ENCODE data around the gene AGPAT4.
A peak's percentile ranks its signal among the peaks of the same experiment; 100 is the strongest.

The AGPAT4 gene

GRCh38 chr6:161274898-161275297 is 1.0 kb upstream of the AGPAT4 start:
- peaks cover 26% of the 10 kb centered on the region for H3K27me3 ChIP-seq (ENCODE audit: insufficient read depth, low read length, poor library complexity, severe bottlenecking)
- H3K4me1 ChIP-seq (ENCODE audit: insufficient read depth, low read length, poor library complexity, severe bottlenecking), result peaks cover 29% of the 10 kb centered on the region

GRCh38 chr6:161274488-161274858 is 612 bp upstream of the AGPAT4 start:
- H3F3A ChIP-seq (ENCODE audit: low read depth), result no peaks in the 10 kb centered on the region
- H3K9me3 ChIP-seq (ENCODE audit: insufficient read depth, low read depth, low read length), result no peaks in the 10 kb centered on the region
- H3K9ac ChIP-seq (ENCODE audit: low read depth, low read length, poor library complexity, severe bottlenecking), result peak overlapping the region; percentile 64
- peaks cover 29% of the 10 kb centered on the region for H3K4me1 ChIP-seq (ENCODE audit: insufficient read depth, low read length, poor library complexity, severe bottlenecking)
- H3K4me3 ChIP-seq (ENCODE audit: low read length, poor library complexity, severe bottlenecking), result peak overlapping the region; percentile 84
- H3K9me2 ChIP-seq (replicated peaks; ENCODE audit: low read depth, low read length), result no peaks in the 10 kb centered on the region
- H3K4me2 ChIP-seq (ENCODE audit: low read depth, low read length, poor library complexity, severe bottlenecking), result peak overlapping the region; percentile 92
- H2AFZ ChIP-seq (ENCODE audit: low read length), result peak overlapping the region; percentile 98
- H4K20me1 ChIP-seq (ENCODE audit: insufficient read depth, low read length, poor library complexity, severe bottlenecking), result no peaks in the 10 kb centered on the region
- no peaks in the 10 kb centered on the region for H3K79me2 ChIP-seq (ENCODE audit: insufficient read depth, low read length)
- TF ChIP-seq CTCF (conservative IDR thresholded peaks at IDR 0.05; ENCODE audit: low read length), result no peak
- TF ChIP-seq EZH2phosphoT487 (IDR thresholded peaks at IDR 0.05; ENCODE audit: borderline replicate concordance), result no peak
- H3K36me3 ChIP-seq (ENCODE audit: insufficient read depth, low read length), result no peaks in the 10 kb centered on the region
- peaks cover 23% of the 10 kb centered on the region for H3K27me3 ChIP-seq (ENCODE audit: insufficient read depth, low read length, poor library complexity, severe bottlenecking)

More at GRCh38 chr6:161274898-161275297, 1.0 kb upstream of the AGPAT4 start:
- Histone ChIP-seq H3F3A (ENCODE audit: low read depth) (no peaks in the 10 kb centered on the region), H3K36me3 (ENCODE audit: insufficient read depth, low read length) (no peaks in the 10 kb centered on the region), H4K20me1 (ENCODE audit: insufficient read depth, low read length, poor library complexity, severe bottlenecking) (no peaks in the 10 kb centered on the region), H3K9me3 (ENCODE audit: insufficient read depth, low read depth, low read length) (no peaks in the 10 kb centered on the region), H3K9me2 (replicated peaks; ENCODE audit: low read depth, low read length) (no peaks in the 10 kb centered on the region), H3K4me2 (ENCODE audit: low read depth, low read length, poor library complexity, severe bottlenecking) (peak overlapping the region; percentile 92), H2AFZ (ENCODE audit: low read length) (peak overlapping the region; percentile 98; the same call in 1 of the 2 replicates), H3K9ac (ENCODE audit: low read depth, low read length, poor library complexity, severe bottlenecking) (no peak overlapping the region), H3K4me3 (ENCODE audit: low read length, poor library complexity, severe bottlenecking) (no peak overlapping the region), H3K79me2 (ENCODE audit: insufficient read depth, low read length) (no peaks in the 10 kb centered on the region)
- TF ChIP-seq EZH2phosphoT487 (IDR thresholded peaks at IDR 0.05; ENCODE audit: borderline replicate concordance), result no peak
- no peak for TF ChIP-seq CTCF (conservative IDR thresholded peaks at IDR 0.05; ENCODE audit: low read length)

- Histone ChIP-seq H3K79me2 (ENCODE audit: insufficient read depth, low read length) (no peaks in the 10 kb centered on the region), H3K9me2 (replicated peaks; ENCODE audit: low read depth, low read length) (no peaks in the 10 kb centered on the region), H3F3A (ENCODE audit: low read depth) (no peaks in the 10 kb centered on the region), H3K4me2 (ENCODE audit: low read depth, low read length, poor library complexity, severe bottlenecking) (peak overlapping the region; percentile 92), H2AFZ (ENCODE audit: low read length) (peak overlapping the region; percentile 98; the same call in 1 of the 2 replicates), H3K9ac (ENCODE audit: low read depth, low read length, poor library complexity, severe bottlenecking) (peak overlapping the region; percentile 64), H4K20me1 (ENCODE audit: insufficient read depth, low read length, poor library complexity, severe bottlenecking) (no peaks in the 10 kb centered on the region), H3K27me3 (ENCODE audit: insufficient read depth, low read length, poor library complexity, severe bottlenecking) (peaks cover 23% of the 10 kb centered on the region), H3K4me3 (ENCODE audit: low read length, poor library complexity, severe bottlenecking) (peak overlapping the region; percentile 84), H3K4me1 (ENCODE audit: insufficient read depth, low read length, poor library complexity, severe bottlenecking) (peaks cover 29% of the 10 kb centered on the region), H3K36me3 (ENCODE audit: insufficient read depth, low read length) (no peaks in the 10 kb centered on the region), H3K9me3 (ENCODE audit: insufficient read depth, low read depth, low read length) (no peaks in the 10 kb centered on the region)
- no peak for TF ChIP-seq EZH2phosphoT487 (IDR thresholded peaks at IDR 0.05; ENCODE audit: borderline replicate concordance)
- TF ChIP-seq CTCF (conservative IDR thresholded peaks at IDR 0.05; ENCODE audit: low read length), result no peak
Observed at GRCh38 chr6:161273274-161273751, 548 bp downstream of the AGPAT4 start.
